IPS-15b (cell line): ENCODE results near the gene SLC6A14.

Experiments
- H3K27me3 ChIP-seq: one replicate; pipeline ENCODE4 v1.6.1; 2013; ENCODE audit warnings: low read length; ENCODE audit not compliant: control insufficient read depth, insufficient read depth
- H3K36me3 ChIP-seq: one replicate; pipeline ENCODE4 v1.6.1; 2013; ENCODE audit warnings: low read length; ENCODE audit not compliant: control insufficient read depth, insufficient read depth
- H3K4me1 ChIP-seq: one replicate; pipeline ENCODE4 v1.6.1; 2013; ENCODE audit warnings: mild to moderate bottlenecking, low read length; ENCODE audit not compliant: control insufficient read depth, insufficient read depth
- H3K4me3 ChIP-seq: one replicate; pipeline ENCODE4 v1.5.1; 2013; ENCODE audit warnings: low read depth, low read length
- H3K9ac ChIP-seq: one replicate; pipeline ENCODE4 v1.6.1; 2013; ENCODE audit warnings: low read depth, mild to moderate bottlenecking, low read length
- H3K9me3 ChIP-seq: one replicate; pipeline ENCODE4 v1.6.1; 2013; ENCODE audit warnings: mild to moderate bottlenecking, low read length; ENCODE audit not compliant: control insufficient read depth, insufficient read depth

Gene SLC6A14

DNA sequence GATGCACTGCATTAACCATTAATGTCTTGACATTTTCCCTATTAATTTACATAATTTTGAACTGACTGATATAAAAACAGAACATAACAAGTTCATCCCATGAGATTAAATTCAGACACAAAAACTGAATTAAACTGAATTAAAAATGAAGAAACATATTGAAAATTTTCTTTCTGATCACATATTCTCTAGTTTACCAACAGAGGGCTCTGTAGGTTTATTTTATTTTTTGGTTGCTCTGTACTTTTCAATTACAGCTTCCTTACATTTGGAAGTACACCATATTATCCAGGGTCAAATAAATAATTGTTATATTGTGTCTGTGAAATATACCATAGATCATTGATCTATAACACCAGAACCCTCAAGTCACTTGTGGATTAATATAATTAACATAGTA lies 53.7 kb downstream of the SLC6A14 start:
- no peak overlapping the region for H3K4me3 ChIP-seq
- H3K36me3 ChIP-seq: no peaks in the 10 kb centered on the region
- H3K27me3 ChIP-seq: no peaks in the 10 kb centered on the region
- no peaks in the 10 kb centered on the region for H3K4me1 ChIP-seq
- H3K9me3 ChIP-seq: no peaks in the 10 kb centered on the region
- H3K9ac ChIP-seq: no peak overlapping the region

DNA sequence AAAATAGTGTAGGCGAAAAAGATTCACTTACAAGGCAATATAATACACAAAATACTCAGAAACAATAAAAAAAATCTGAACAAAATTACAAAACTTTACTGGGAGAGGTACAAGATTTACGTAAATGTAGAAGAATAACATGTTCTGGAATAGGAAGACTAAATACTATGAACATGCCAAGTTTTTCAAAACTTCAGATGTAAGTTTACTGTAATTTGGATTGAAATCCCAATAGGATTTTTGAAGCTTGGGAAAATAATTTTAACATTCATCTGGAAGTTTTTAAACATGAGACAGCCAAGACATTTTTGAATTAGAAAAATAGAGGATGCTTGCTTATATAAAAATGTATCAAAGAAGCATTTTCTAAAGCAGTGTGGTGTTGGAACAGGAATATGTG lies 56.9 kb downstream of the SLC6A14 start:
- H3K36me3 ChIP-seq: no peaks in the 10 kb centered on the region
- no peaks in the 10 kb centered on the region for H3K9me3 ChIP-seq
- H3K4me1 ChIP-seq: no peaks in the 10 kb centered on the region
- H3K27me3 ChIP-seq: no peaks in the 10 kb centered on the region
- no peak overlapping the region for H3K9ac ChIP-seq
- H3K4me3 ChIP-seq: no peak overlapping the region

DNA sequence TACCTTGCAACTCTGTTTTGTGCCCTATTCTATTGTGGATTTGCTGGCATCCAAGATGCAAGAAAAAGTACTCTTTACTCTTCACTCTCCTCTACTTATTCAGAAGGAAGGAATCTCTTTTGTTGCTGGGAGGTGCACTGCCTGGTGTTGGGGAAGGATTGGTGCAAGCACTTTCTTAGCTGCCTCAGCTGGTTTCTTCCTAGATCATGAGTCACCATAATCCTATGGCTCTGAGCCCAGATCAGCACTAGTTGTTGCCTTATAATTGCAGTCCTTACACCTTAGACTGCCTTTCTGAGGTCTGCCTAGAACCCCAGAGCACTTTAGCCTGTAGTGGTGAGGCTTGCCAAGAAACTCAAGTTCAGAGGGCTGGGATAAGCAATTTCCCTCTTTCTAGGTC lies 63.4 kb downstream of the SLC6A14 start:
- Histone ChIP-seq H3K4me1 (no peaks in the 10 kb centered on the region), H3K9ac (no peak overlapping the region), H3K36me3 (no peaks in the 10 kb centered on the region), H3K4me3 (no peak overlapping the region), H3K9me3 (no peaks in the 10 kb centered on the region), H3K27me3 (no peaks in the 10 kb centered on the region)
